Stimulated activated CD4-positive, alpha-beta T cell treated with anti-CD3 and anti-CD28 coated beads, TNF-alpha, amount 100 ng/mL, for 4 hours (primary cell): ENCODE data around the gene E2F1.

Source experiments
- DNase-seq, 3 experiments: peaks; one replicate each; pipeline ENCODE4 v3.0.0-alpha.2; 2020; ENCODE audit warnings: low read depth in 3 of 3

E2F1 gene, protein sequence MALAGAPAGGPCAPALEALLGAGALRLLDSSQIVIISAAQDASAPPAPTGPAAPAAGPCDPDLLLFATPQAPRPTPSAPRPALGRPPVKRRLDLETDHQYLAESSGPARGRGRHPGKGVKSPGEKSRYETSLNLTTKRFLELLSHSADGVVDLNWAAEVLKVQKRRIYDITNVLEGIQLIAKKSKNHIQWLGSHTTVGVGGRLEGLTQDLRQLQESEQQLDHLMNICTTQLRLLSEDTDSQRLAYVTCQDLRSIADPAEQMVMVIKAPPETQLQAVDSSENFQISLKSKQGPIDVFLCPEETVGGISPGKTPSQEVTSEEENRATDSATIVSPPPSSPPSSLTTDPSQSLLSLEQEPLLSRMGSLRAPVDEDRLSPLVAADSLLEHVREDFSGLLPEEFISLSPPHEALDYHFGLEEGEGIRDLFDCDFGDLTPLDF

DNA sequence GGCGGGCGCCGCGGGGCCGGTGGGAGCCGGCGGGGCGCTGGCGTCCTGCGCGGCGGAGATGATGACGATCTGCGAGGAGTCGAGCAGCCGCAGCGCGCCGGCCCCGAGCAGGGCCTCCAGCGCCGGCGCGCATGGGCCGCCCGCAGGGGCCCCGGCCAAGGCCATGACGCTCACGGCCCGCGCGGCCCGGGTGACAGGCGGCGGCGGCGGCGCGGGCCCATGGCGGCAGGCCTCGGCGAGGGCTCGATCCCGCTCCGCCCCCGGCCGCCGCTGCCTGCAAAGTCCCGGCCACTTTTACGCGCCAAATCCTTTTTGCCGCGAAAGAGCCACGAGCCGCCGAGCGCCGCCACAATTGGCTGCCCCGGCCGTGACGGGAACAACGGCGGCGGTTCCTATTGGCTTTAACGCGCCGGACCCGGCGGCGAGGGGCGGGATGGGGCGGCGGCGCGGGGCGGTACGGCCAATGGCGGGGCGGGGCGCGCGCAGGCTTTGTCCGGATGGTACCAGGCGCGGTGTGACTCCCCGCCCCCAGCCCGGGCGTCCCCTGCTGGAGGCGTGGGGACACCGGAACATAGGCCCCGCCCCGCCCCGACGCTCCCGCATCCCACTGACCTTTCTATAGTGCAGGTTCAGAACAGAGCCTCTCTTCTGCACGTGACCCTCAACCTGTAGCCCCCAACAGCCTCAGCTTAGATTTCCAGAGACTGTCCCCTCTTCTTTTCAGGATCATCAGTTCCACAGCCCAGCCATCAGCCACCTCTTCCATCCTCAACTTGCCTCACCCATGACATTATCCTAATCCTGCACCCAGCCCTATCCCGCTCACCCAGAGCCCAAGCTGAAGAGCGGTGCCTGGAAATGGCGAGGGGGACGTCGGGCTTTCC is at the start of gene E2F1:
Gene E2F1, minus strand, starts transcription at position 286 of the 884 bp plus-strand sequence. Its CDS starts 121 bp downstream, at position 165.
- DNase-seq: peak; percentile 87 to 96 (median 89)

GRCh38 chr20:33733654-33734576 is 47.7 kb upstream of the E2F1 start:
- DNase-seq: no peak

GRCh38 chr20:33732166-33732970 is 46.2 kb upstream of the E2F1 start:
- DNase-seq: peak in 2 of 3 experiments; percentile 69 to 75

DNA sequence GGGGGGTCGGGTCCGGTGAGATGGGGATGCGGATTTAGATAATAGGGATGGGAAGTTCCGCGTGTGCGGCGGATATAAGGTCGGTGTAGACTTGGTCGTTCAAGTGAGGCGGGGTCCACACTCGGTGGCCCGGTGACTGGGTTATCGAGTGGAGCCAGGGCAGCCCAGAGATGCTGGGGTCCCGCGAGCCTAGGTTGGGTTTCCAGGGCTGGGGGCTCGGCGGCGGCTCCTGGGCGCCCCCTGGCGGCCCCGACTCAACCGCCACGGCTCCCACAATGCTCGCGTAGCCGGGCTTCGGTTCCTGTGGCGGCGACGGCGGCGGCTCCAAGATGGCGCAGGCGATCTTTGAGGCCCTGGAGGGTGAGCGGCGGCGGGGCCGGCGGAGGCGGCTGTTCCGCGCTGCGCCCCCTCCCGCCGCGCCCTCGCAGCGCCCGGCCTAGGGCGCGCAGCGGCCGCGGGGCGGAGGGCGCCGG is 45.5 kb upstream of the E2F1 start, which contains the start of gene ZNF341:
Gene ZNF341, plus strand, starts transcription at position 304 of the 473 bp plus-strand sequence. Its CDS starts 26 bp downstream, at position 330.
- DNase-seq: peak; percentile 79 to 83 (median 81)

GRCh38 chr20:33730946-33731692 is 44.9 kb upstream of the E2F1 start:
- no peak for DNase-seq

DNA sequence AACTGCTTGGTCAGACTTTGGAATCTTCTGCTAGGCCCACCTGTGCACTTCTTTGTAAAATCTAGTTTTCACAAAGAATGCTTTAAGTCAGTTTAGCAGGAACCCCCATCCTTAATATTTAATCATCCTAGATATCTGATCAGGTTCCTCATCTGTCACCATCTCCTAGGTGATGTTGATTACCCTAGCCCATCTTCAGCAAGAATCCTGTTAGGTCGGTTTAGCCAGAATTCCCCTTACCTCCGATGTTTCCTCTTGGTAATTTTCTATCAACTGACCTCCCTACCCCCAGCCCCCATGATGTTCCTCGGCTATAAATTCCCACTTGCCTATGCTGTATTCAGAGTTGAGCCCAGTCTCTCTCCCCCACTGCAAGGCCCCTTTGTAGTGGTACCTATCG is 42.9 kb upstream of the E2F1 start:
- no peak for DNase-seq

- no peak for DNase-seq
These were observed 42.3 kb upstream of the E2F1 start for GRCh38 chr20:33728463-33728862.

GRCh38 chr20:33727806-33728205 is 41.6 kb upstream of the E2F1 start:
- no peak for DNase-seq

- no peak for DNase-seq
These were observed 40.9 kb upstream of the E2F1 start for GRCh38 chr20:33727115-33727479.

DNA sequence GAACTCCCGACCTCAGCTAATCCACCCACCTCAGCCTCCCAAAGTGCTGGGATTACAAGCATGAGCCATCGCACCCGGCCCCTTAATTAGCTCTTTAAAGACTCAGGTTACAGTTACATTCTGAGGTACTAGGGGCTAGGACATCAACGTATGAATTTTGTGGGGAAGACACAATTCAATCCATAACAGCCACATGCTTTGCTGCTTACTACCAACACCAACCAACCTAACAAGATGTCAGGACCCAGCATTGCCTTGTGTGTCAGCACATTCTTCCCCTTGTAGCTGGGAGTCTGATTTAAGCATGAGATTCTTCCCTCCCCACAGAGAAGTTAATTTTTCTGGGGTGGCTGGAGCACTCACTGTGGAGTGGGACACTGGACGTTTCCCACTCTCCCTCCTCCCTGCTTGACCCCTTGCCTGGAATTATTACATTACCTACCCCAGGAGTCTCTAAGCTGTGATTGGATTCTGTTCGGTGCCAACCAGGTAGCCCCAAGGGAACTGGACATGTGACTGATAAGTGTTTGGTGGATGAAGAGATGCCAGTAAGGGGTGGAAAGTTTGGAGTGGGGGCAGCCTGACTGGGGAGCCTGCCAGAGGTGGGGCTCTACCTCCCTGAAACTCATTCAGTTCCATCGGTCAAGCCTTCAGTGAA is 39.6 kb upstream of the E2F1 start:
- DNase-seq: no peak

DNA sequence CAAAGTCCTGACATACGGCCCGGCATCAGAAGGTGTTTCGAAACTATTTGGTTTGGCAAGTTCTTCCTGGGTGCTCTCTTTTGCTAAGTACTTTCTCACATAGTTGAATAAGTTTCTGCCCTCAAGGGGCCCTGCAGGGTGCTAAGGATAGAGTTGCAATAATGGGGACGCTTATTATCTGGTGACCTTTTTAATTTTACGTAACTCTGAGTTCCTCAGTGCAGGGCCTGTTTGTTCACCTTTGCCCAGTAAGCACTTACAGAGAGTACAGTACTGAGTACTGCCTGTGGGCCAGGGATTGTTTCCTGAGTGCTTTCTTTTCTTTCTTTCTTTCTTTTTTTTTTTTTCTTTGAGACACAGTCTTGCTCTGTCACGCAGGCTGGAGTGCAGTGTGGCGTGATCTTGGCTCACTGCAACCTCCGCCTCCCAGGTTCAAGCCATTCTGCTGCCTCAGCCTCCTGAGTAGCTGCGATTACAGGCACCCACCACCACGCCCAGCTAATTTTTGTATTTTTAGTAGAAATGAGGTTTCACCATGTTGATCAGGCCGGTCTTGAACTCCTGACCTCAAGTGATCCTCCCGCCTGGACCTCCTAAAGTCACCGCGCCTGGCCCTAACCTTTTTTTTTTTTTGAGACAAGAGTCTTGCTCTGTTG is 38.4 kb upstream of the E2F1 start:
- DNase-seq: no peak

- DNase-seq: no peak
These were observed 35.4 kb upstream of the E2F1 start for GRCh38 chr20:33721391-33722140.

GRCh38 chr20:33719989-33720709 is 34.0 kb upstream of the E2F1 start, which contains the start of gene PXMP4:
Gene PXMP4, minus strand, starts transcription at chr20:33720310. Its CDS starts 103 bp downstream, at chr20:33720207.
- peak; percentile 50 to 78 (median 76) for DNase-seq

GRCh38 chr20:33719277-33719988 is 33.2 kb upstream of the E2F1 start:
- no peak for DNase-seq

DNA sequence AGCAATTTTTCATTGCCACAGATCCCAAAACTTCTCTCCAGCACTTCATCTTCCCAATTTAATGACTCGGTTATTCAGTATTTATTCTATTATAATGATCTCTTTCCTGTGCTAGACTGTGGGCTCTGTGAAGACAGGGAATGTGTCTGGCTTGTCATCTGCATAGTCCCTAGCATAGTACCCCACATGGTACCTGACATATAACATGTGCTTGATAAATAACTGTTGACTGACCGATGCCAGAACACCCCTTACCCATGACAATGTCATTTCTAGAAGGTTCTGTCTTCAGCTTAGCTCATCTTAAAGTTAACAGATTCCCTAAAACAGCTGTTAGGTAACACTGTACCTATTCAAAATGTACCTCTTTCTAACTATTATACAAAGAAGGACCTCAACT is 30.3 kb upstream of the E2F1 start:
- DNase-seq: no peak

- DNase-seq: no peak
These were observed 27.7 kb upstream of the E2F1 start for GRCh38 chr20:33713865-33714367.
